ENCODE data around the gene GTPBP2. TPM values are rescaled to one million over a fixed set of nuclear protein-coding genes. Genes with fewer than 3 reads are reported as not detected.

Gene GTPBP2
- total and polyA plus RNA-seq, 2 of the 8 experiments (the other 6 are each of a cell fraction or from before 2014, with no cell fraction given) = 58.3 to 86.1 TPM

DNA sequence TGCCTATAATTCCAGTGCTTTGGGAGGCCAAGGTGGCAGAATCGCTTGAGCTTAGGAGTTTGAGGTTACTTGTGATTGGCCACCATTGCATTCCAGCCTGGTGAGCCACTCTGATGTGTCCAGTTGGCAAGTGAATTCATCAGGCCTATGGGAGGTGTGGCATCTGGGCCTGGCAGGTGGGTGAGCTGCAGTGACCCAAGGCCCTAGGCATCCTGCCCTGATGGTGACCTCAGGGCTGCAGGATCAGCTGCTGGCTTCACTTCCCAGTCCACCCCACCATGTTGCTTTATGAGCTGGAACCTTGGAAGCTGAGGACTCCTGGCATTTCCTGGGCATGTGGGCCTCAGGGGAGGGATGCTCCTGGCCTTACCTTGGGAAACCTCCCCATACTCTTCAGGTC is 36.3 kb upstream of the GTPBP2 start:
- no peak overlapping the region for H3K4ac ChIP-seq (replicated peaks; ENCODE audit: insufficient read length, low read depth, low read length)
- no peak overlapping the region for H4K8ac ChIP-seq (ENCODE audit: extremely low read depth, insufficient read depth, low read length)
- no peak overlapping the region for H3K14ac ChIP-seq (ENCODE audit: insufficient read length)
- H3K23me2 ChIP-seq (ENCODE audit: low read depth, low read length) = peaks cover 3% of the 10 kb centered on the region; the same call in 1 of the 2 replicates
- H2BK120ac ChIP-seq (replicated peaks; ENCODE audit: low read depth, low read length) = no peak overlapping the region
- H2AK5ac ChIP-seq (ENCODE audit: low read depth, low read length) = no peak overlapping the region
- no peak overlapping the region for H2BK5ac ChIP-seq (ENCODE audit: low read depth, low read length)
- H3K36me3 ChIP-seq (ENCODE audit: control insufficient read depth in 2 of 4, insufficient read depth in 4 of 4, low read length in 3 of 4) = no peaks in the 10 kb centered on the region
- no peak for FAIRE-seq
- ChIA-PET POLR2A (ENCODE audit: partially characterized antibody) (interaction anchor here (0.6 to 6.0 kb wide), 11 partner anchors 9 to 387 kb away, joined by 3 to 38 read pairs (median 4); partner anchors contain the start of genes GTPBP2 and VEGFA), CTCF (ENCODE audit: partially characterized antibody) (interaction anchor here (0.6 to 12.6 kb wide), 22 partner anchors 8 to 414 kb away, joined by 3 to 146 read pairs (median 7); partner anchors contain the start of genes RSPH9 and VEGFA)
- H3K27ac ChIP-seq (ENCODE audit: low read depth, low read length) = no peak overlapping the region
- peaks cover 0 to 2% of the 10 kb centered on the region in 2 experiments; a peak in 1 of 4 replicates for H3K9me3 ChIP-seq (ENCODE audit: insufficient read depth in 2 of 2, low read depth in 1 of 2, low read length in 1 of 2)
- DNase-seq (ENCODE audit: low read depth in 1 of 2, low spot score in 2 of 2) = no peak
- H3K4me2 ChIP-seq (ENCODE audit: insufficient read depth in 1 of 2, low read depth in 2 of 2, low read length in 2 of 2) = no peak overlapping the region
- no peak overlapping the region for H2BK12ac ChIP-seq (ENCODE audit: low read depth, low read length)
- H3K4me3 ChIP-seq (ENCODE audit: extremely low read depth in 1 of 4, insufficient read depth in 2 of 4, low read depth in 3 of 4, low read length in 4 of 4) = no peak overlapping the region
- no peaks in the 10 kb centered on the region for H3K79me2 ChIP-seq (ENCODE audit: control insufficient read depth in 1 of 2, insufficient read depth in 2 of 2, low read length in 2 of 2)
- H3K56ac ChIP-seq (replicated peaks; ENCODE audit: insufficient read length, low read depth, low read length) = no peak overlapping the region
- H3K18ac ChIP-seq (ENCODE audit: extremely low read depth, low read length) = no peak overlapping the region
- WGBS, 2 experiments (ENCODE audit: extremely low coverage in 1 of 2, insufficient coverage in 1 of 2, insufficient read length in 1 of 2, insufficient replicate concordance in 2 of 2, low coverage in 1 of 2, low lambda C conversion rate in 2 of 2, missing lambda C conversion rate in 1 of 2) = 100% methylated on average over 1 of the region's 1 CpG; no CpG with 5 or more reads in 1 of the 2 experiments
- no peak overlapping the region for H3K9ac ChIP-seq (replicated peaks in 1 of 4; ENCODE audit: extremely low read depth in 1 of 4, low read depth in 3 of 4, low read length in 3 of 4)
- H3K4me1 ChIP-seq (replicated peaks in 1 of 4; ENCODE audit: control insufficient read depth in 3 of 4, insufficient read depth in 4 of 4, low read length in 3 of 4) = peaks cover 5 to 27% (median 22%) of the 10 kb centered on the region in 4 experiments
- no peak overlapping the region for H2BK15ac ChIP-seq (ENCODE audit: low read length)
- no peaks in the 10 kb centered on the region for H4K20me1 ChIP-seq (replicated peaks in 1 of 2; ENCODE audit: control insufficient read depth in 1 of 2, insufficient read depth in 2 of 2, low read length in 2 of 2)
- no peaks in the 10 kb centered on the region; a peak in 2 of 7 replicates for H3K27me3 ChIP-seq (replicated peaks in 1 of 4; ENCODE audit: control insufficient read depth in 3 of 4, extremely low read depth in 1 of 4, insufficient read depth in 3 of 4, low read length in 3 of 4)
- no peaks in the 10 kb centered on the region for H3K79me1 ChIP-seq (ENCODE audit: low read depth, low read length)
- no peak overlapping the region for H4K5ac ChIP-seq (ENCODE audit: insufficient read length, low read depth, low read length)
- no peak overlapping the region for H2AFZ ChIP-seq (ENCODE audit: low read length)
- no peak overlapping the region for H3K23ac ChIP-seq (ENCODE audit: insufficient read length)
- no peak overlapping the region for H4K91ac ChIP-seq (replicated peaks; ENCODE audit: insufficient read length, low read length)
- no peak overlapping the region for H2BK20ac ChIP-seq (ENCODE audit: low read length)
- no peak for TF ChIP-seq YY1 (IDR thresholded peaks at IDR 0.05; ENCODE audit: low read depth, low read length)
- no peak for TF ChIP-seq RXRA (IDR thresholded peaks at IDR 0.05; ENCODE audit: insufficient read depth, low read depth, low read length)
- no peak for TF ChIP-seq HDAC2 (IDR thresholded peaks at IDR 0.05; ENCODE audit: borderline replicate concordance in 1 of 2, low read depth in 2 of 2, low read length in 2 of 2)
- TF ChIP-seq PHF8 (conservative IDR thresholded peaks at IDR 0.05; ENCODE audit: low read depth, low read length) = no peak
- TF ChIP-seq SP1 (IDR thresholded peaks at IDR 0.05; ENCODE audit: low read depth, low read length) = no peak
- TF ChIP-seq CHD1 (IDR thresholded peaks at IDR 0.05; ENCODE audit: low read depth, low read length) = no peak
- no peak for TF ChIP-seq GABPA (IDR thresholded peaks at IDR 0.05; ENCODE audit: borderline replicate concordance, insufficient read depth, low read length)
- no peak for TF ChIP-seq JUN (IDR thresholded peaks at IDR 0.05; ENCODE audit: low read depth, low read length)
- no peak for TF ChIP-seq HDAC6 (IDR thresholded peaks at IDR 0.05; ENCODE audit: low read depth, low read length)
- no peak for TF ChIP-seq JUND (IDR thresholded peaks at IDR 0.05; ENCODE audit: low read length)
